Fibroblast of villous mesenchyme (primary cell): ENCODE results near the gene MS4A2. TPM values are rescaled to one million over a fixed set of nuclear protein-coding genes. Genes with fewer than 3 reads are reported as not detected.

Experiments used
- DNase-seq: peaks from one replicate; pipeline ENCODE4 v3.0.0-alpha.2; 2010; ENCODE audit warnings: low read depth
- H3K4me3 ChIP-seq: 2 replicates; pipeline ENCODE4 v1.5.1; 2011; ENCODE audit warnings: low read depth, mild to moderate bottlenecking, low read length
- CTCF ChIP-seq: IDR thresholded peaks from 2 replicates; pipeline ENCODE4 v1.5.1; 2012; ENCODE audit warnings: low read depth, mild to moderate bottlenecking, low read length; ENCODE audit not compliant: insufficient read depth
- total RNA-seq: library from RNA; depleted of rRNA; stranded (reverse); fragments of >200 nt; gene quantifications from 2 replicates; pipeline ENCODE4 v1.2.3, GENCODE V29; 2012

Gene MS4A2
- total RNA-seq, 1 donor: not detected

GRCh38 chr11:60119710-60120109, 31.2 kb downstream of the MS4A2 start:
- no peak overlapping the region for H3K4me3 ChIP-seq
- TF ChIP-seq CTCF: no peak
- no peak for DNase-seq

GRCh38 chr11:60121264-60121663, 32.8 kb downstream of the MS4A2 start:
- DNase-seq: no peak
- H3K4me3 ChIP-seq: no peak overlapping the region
- TF ChIP-seq CTCF: no peak

- no peak for TF ChIP-seq CTCF
- no peak for DNase-seq
- H3K4me3 ChIP-seq: no peak overlapping the region
These were observed 34.1 kb downstream of the MS4A2 start for GRCh38 chr11:60122414-60123036.

GRCh38 chr11:60124802-60125432, 36.5 kb downstream of the MS4A2 start:
- no peak for TF ChIP-seq CTCF
- DNase-seq: no peak

GRCh38 chr11:60125956-60126585, 37.6 kb downstream of the MS4A2 start:
- DNase-seq: no peak
- TF ChIP-seq CTCF: no peak
- no peak overlapping the region for H3K4me3 ChIP-seq

More at GRCh38 chr11:60124802-60125432, 36.5 kb downstream of the MS4A2 start:
- no peak overlapping the region for H3K4me3 ChIP-seq

GRCh38 chr11:60127311-60127811, 38.9 kb downstream of the MS4A2 start:
- DNase-seq: no peak
- no peak for TF ChIP-seq CTCF
- H3K4me3 ChIP-seq: no peak overlapping the region
